Stimulated activated CD8-positive, alpha-beta memory T cell treated with anti-CD3 and anti-CD28 coated beads, Interleukin-12 subunit alpha, Interleukin-12 subunit beta, amount 100 ng/mL, for 1 hour (primary cell): ENCODE measurements around the gene FOXS1.
"Not testable (repeated sequence)": the region's sequence is repeated elsewhere in the genome, so short reads cannot be mapped to it uniquely, and the experiment has no call there.

Experiments used
- DNase-seq: peaks from one replicate; pipeline ENCODE4 v3.0.0-alpha.2; 2020; ENCODE audit warnings: low read depth

The FOXS1 gene

DNA sequence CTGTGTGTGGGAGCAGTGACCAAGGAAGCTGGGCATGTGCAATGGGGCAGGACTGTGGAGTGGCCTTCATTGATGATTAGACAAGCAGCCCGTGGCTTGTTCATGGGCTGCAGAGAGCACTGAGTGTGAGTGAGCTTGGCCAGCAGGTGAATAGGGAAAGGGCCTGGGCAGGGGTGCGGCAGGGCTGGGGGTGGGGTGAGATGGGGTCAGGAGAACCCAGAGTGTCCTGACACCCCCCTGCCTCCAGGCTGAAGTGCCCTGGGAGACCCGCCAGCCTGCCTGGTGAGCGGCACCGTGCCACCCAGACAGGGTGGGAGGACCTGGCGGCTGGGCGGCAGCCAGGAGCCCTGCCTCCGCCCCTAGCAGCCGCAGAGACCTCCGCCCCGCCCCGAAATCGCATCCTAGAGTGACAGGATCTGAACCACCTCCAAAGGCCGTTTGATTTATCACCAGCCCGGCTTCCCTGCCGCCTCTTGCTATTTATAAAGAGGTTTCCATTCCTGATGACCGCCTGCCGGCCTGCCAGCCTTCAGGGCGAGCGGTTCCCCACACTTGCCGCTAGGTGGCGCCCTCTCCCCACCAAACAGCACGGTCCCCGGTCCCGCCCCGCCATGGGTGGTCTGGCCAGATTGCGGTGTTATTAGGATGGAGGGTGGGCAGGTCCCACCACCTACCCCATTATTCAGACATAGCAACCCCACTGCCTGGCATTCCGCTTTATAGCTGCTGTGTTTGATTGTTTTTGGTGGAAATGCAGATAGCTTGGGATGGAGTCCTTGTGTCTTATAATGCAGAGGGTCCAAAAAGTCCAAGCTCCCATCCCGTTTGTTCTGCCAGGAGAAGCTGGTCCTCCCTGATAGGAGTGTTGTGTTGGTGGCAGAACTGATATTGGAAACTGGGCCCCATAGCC, 22.7 kb downstream of the FOXS1 start:
- DNase-seq = peak; percentile 67

- DNase-seq = no peak
These were observed 24.0 kb downstream of the FOXS1 start for GRCh38 chr20:31821427-31821826.

DNA sequence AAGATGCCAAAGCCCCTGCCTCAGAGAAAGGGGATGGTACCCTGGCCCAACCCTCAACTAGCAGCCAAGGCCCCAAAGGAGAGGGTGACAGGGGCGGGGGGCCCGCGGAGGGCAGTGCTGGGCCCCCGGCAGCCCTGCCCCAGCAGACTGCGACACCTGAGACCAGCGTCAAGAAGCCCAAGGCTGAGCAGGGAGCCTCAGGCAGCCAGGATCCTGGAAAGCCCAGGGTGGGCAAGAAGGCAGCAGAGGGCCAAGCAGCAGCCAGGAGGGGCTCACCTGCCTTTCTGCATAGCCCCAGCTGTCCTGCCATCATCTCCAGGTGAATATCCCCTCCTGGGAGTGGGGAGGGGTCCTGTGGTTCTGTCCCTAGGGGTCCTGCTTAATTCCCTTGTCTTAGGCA, 25.2 kb downstream of the FOXS1 start:
- no peak for DNase-seq

DNA sequence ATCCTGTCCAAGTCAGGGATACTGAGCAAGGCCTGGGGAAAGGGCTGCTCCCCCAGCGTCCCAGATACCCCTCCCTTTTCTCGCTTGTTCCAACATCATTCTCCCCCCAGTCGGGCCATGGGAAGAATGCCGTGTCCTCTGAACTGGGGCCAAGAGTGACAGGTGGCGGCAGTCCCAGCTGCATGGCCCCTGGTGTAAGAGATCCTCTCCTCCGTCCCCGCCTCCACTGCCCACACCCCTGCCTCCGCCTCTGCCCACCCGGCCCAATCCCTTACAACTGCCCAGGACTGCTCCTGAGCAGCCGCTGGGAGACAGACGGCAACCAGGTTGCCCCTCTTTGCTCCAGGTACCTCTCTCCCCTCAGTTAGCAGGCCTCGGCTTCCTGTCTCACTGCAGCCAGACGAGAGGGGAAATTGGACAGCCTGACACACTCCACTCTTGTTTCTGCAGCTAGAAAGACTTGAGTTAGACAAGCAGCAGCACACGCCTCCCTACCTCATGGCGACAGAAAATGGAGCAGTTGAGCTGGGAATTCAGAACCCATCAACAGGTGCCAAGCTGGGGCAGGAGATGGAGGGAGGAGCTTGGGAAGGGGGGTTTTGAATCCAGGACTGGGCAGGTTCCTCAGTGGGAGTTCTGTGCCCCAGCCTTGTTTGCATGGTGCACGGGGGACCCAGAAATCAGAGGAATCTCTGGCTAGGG, 26.2 kb downstream of the FOXS1 start, which contains the start of gene MYLK2:
MYLK2 (plus strand) TSS at position 274 of the 702 bp plus-strand sequence; CDS start at position 499, 225 bp downstream.
- no peak for DNase-seq

- DNase-seq = no peak
These were observed 27.0 kb downstream of the FOXS1 start for GRCh38 chr20:31818376-31818908.

- DNase-seq = no peak
These were observed 27.9 kb downstream of the FOXS1 start for GRCh38 chr20:31817461-31817860.

- no peak for DNase-seq
These were observed 29.2 kb downstream of the FOXS1 start for GRCh38 chr20:31816221-31816620.

DNA sequence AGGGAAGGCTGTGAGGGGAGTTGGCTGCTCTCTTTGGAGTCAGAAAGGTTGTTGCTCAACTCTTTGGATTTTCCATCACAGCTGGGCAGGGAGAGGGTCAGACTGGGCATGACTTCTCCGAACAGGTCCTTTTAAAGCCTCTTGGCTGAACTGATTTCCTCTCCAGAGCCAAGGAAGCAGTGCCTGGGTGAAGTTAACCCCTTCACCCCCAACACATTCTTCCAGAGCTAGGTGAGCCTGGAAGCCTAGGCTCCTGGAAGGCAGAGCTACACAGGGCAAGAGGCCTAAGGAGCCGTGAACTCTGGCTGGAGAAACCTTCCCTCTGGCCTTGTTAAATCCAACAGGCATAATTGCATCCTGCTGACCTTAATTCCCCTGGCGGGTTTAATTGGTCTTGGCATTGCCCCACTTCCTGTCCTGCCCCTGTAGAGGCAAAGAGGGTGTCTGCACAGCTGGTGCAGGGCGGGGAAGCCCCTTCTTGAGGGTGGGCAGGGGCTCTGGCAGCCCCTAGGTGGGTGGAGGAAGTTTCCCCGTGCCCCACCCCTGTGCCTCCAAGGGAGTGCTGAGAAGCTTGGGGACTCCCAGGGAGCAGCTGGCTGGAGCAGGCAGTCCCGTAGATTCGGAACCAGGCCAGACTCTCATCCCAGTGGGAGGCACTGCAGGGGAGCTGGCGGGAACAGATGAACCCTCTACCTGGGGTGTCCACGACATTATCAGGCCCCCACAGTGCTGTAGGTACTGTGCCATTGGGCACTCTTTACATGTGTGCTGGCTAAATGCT, 29.8 kb downstream of the FOXS1 start:
- no peak for DNase-seq

- DNase-seq = not testable (repeated sequence)
These were observed 31.3 kb downstream of the FOXS1 start for GRCh38 chr20:31814142-31814541.

- DNase-seq = no peak
These were observed 31.8 kb downstream of the FOXS1 start for GRCh38 chr20:31813611-31814010.

- no peak for DNase-seq
These were observed 33.3 kb downstream of the FOXS1 start for GRCh38 chr20:31811796-31812728.

- no peak for DNase-seq
These were observed 34.2 kb downstream of the FOXS1 start for GRCh38 chr20:31811198-31811597.

DNA sequence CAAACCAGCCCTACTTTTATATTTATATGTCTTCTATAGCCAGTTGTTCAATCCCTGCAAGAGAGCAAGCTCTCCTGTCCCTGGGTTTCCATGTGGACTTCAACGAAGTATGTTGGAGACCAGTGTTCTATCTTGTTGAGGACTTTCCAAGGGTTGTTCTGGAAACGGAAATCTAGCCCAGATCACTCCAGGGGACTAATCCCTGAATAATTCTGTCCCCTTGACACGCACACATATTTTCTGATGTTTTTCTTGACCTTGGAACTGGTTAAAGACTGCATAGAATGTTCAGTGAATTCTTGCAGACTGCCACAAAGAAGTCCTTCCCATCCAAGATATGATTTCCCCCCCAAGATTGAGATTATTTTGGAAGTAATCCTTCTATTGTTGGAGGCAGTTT, 35.7 kb downstream of the FOXS1 start:
- DNase-seq = no peak

DNA sequence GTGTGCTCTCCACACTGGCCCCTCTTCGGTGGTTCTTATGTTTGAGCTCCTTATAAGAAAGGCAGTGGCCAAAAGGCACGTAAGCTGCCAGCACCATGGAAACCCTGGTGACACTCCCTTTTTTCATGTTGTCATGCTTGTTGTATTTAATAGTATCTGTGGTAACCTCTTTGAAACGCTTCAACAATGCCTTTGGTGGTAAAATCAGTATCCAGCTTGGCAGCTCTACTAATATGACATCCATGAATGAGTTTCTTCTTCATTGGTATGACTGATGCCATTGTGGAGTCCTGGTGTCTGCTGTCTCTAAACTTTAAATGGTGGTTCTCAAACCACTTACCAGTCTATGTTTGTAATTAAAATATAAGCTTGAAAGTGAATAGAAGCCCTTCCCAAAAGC, 36.9 kb downstream of the FOXS1 start:
- DNase-seq = no peak

DNA sequence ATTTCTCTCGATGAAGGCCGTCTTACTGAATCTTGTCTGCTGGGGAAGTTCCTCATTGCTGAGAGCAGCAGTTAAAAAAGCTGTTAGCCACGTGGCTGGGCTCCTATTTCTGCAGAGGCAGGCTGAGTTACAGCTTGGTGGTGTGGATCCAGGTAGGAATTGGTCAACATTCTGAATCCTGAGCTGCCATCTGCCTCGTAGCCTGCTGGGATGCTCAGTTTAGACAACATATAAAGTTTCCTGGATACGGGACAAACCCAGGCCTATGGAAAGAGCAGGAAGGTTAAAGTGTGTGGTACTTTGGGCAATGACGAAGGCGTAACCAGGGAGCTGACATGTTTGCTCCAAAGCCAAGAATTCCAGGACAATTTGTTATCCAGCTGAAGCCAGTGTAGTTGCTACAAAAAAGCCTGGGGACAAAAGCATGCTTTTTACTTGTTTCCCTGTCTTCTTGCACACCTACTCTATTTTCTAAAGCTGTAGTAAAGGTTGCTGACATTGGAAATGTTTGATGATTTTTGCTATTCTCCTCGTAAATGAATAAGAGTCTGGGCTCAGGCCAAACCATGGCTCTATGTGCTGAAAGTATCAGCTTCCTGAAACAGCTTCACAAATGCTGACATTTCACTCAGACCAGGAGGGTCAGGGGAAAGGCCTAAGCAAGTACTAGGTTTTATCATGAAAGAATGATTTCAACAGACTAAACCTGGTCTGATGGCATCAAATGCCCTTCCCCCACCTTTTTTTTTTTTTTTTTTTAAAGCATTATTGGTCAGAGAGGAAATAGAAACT, 38.6 kb downstream of the FOXS1 start:
- no peak for DNase-seq

DNA sequence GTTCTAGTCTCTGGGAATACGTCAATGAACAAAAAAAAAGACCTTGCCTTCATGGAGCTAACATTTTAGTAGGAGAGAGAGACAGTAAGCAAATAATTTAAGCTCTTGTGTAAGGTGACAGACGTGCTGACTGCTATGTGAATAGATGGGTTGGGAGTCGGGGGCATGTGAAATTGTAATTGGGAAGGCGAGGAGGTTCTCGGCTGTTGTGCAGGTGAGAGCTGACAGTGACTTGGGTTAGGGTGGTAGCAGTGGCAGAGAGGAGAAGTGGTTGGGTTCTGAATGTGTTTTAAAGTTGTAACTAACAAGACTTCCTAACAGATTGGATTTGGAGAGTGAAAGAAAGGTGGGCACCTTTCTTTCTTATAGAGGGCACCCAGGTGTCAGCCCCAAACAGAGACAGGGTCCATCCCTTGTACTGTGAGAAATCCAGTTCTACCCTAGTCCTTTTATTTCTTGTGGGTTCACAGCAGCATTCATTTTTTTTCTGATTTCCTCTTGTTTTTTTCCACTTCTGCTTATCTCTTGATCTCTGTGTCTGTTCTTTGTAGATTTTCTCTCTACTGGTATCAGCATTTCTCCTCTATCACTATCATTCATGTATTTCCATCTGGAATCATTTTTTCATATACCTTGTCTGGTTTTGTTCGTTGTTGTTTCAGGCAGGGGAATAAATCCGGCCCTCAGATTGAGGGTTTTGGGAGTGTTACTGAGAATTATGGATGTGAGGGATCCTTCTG, 41.7 kb downstream of the FOXS1 start:
- DNase-seq = no peak

DNA sequence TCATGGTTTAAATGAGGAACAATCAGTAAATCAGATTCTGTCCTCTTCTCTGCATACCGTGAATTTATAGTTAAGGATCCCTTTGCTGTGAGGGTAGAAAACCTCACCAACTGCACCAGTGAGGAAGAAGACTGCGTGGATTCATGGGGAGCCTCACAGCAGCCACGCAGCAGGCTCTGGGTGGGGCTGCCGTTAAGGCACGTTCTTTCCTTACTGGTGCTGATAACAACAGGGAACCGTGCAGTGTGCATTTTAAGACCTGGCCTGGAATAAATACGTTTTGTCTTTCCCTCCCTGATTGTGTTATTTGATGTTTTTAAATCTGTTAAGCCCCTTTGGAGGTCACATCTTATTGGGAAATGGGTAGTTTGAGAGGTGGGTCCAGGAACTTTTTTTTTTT, 43.9 kb downstream of the FOXS1 start:
- DNase-seq = no peak

GRCh38 chr20:31797364-31797763, 48.0 kb downstream of the FOXS1 start:
- no peak for DNase-seq
